H9 (cell line): ENCODE results near the gene SFRP2. TPM values are rescaled to one million over a fixed set of nuclear protein-coding genes. Genes with fewer than 3 reads are reported as not detected.

Experiments
- DNase-seq: peaks from one replicate; pipeline ENCODE4 v3.0.0-alpha.2; 2017
- H2AFZ ChIP-seq: one replicate; pipeline ENCODE4 v1.6.1; 2013; ENCODE audit warnings: mild to moderate bottlenecking, low read length, control low read depth, moderate library complexity
- H2AK5ac ChIP-seq: 2 replicates; pipeline ENCODE4 v1.6.1; 2013; ENCODE audit warnings: low read length, control low read depth, mixed read lengths; ENCODE audit not compliant: insufficient read length
- H2BK120ac ChIP-seq: one replicate; pipeline ENCODE4 v1.6.1; 2013; ENCODE audit warnings: low read depth, mild to moderate bottlenecking, low read length, control low read depth, inconsistent platforms; ENCODE audit not compliant: poor library complexity, severe bottlenecking
- H2BK12ac ChIP-seq: 2 replicates; pipeline ENCODE4 v1.6.1; 2013; ENCODE audit warnings: low read length, control low read depth, mixed read lengths, low read depth; ENCODE audit not compliant: insufficient read length
- H2BK15ac ChIP-seq: 2 replicates; pipeline ENCODE4 v1.6.1; 2013; ENCODE audit warnings: low read depth, low read length, control low read depth
- H2BK20ac ChIP-seq: one replicate; pipeline ENCODE4 v1.6.1; 2013; ENCODE audit warnings: low read depth, mild to moderate bottlenecking, low read length, control low read depth, inconsistent platforms; ENCODE audit not compliant: poor library complexity, severe bottlenecking
- H2BK5ac ChIP-seq: 2 replicates; pipeline ENCODE4 v1.6.1; 2013; ENCODE audit warnings: low read length, control low read depth, mixed read lengths; ENCODE audit not compliant: insufficient read length
- H3K14ac ChIP-seq: 2 replicates; pipeline ENCODE4 v1.6.1; 2013; ENCODE audit warnings: low read length, control low read depth; ENCODE audit not compliant: insufficient read depth
- H3K18ac ChIP-seq: 2 replicates; pipeline ENCODE4 v1.6.1; 2013; ENCODE audit warnings: low read depth, mild to moderate bottlenecking, mixed read lengths, low read length, control low read depth; ENCODE audit not compliant: insufficient read length
- H3K23ac ChIP-seq: 2 replicates; pipeline ENCODE4 v1.6.1; 2013; ENCODE audit warnings: low read length, control low read depth, mixed read lengths, low read depth; ENCODE audit not compliant: insufficient read length
- H3K23me2 ChIP-seq: 2 replicates; pipeline ENCODE4 v1.6.1; 2013; ENCODE audit warnings: low read depth, mild to moderate bottlenecking, mixed read lengths, low read length, control low read depth; ENCODE audit not compliant: insufficient read length, poor library complexity, severe bottlenecking
- H3K27ac ChIP-seq: 2 replicates; pipeline ENCODE4 v1.5.1; 2013; ENCODE audit warnings: low read length, control low read depth, mixed read lengths, low read depth; ENCODE audit not compliant: insufficient read length
- H3K27me3 ChIP-seq: 2 replicates; pipeline ENCODE4 v1.6.1; 2013; ENCODE audit warnings: low read length, control low read depth, inconsistent platforms; ENCODE audit not compliant: insufficient read depth
- H3K4ac ChIP-seq: 2 replicates; pipeline ENCODE4 v1.6.1; 2013; ENCODE audit warnings: low read depth, mild to moderate bottlenecking, control low read depth, inconsistent platforms, low read length, moderate library complexity
- H3K4me1 ChIP-seq: 2 replicates; pipeline ENCODE4 v1.6.1; 2013; ENCODE audit warnings: low read length, control low read depth, inconsistent platforms; ENCODE audit not compliant: insufficient read depth
- H3K4me2 ChIP-seq: 2 replicates; pipeline ENCODE4 v1.6.1; 2013; ENCODE audit warnings: low read length, control low read depth, mixed read lengths; ENCODE audit not compliant: insufficient read length, insufficient read depth
- H3K56ac ChIP-seq: 2 replicates; pipeline ENCODE4 v1.6.1; 2013; ENCODE audit warnings: low read depth, mild to moderate bottlenecking, mixed read lengths, low read length, control low read depth; ENCODE audit not compliant: insufficient read length
- H3K79me1 ChIP-seq: 2 replicates; pipeline ENCODE4 v1.6.1; 2013; ENCODE audit warnings: low read depth, mild to moderate bottlenecking, moderate library complexity, low read length, control low read depth, inconsistent platforms; ENCODE audit not compliant: insufficient read depth, poor library complexity, severe bottlenecking
- H3K79me2 ChIP-seq: 2 replicates; pipeline ENCODE4 v1.6.1; 2013; ENCODE audit warnings: low read length, control low read depth, inconsistent platforms; ENCODE audit not compliant: insufficient read depth
- H3K9ac ChIP-seq: 2 replicates; pipeline ENCODE4 v1.6.1; 2013; ENCODE audit warnings: low read length, control low read depth, mixed read lengths; ENCODE audit not compliant: insufficient read length; ENCODE audit errors: extremely low read depth
- H3K9me3 ChIP-seq: one replicate; pipeline ENCODE4 v1.6.1; 2013; ENCODE audit warnings: low read depth, low read length, inconsistent platforms; ENCODE audit not compliant: control insufficient read depth
- H3T11ph ChIP-seq: one replicate; pipeline ENCODE4 v1.6.1; 2013; ENCODE audit warnings: mild to moderate bottlenecking, low read length, control low read depth, inconsistent platforms
- H4K20me1 ChIP-seq: one replicate; pipeline ENCODE4 v1.6.1; 2013; ENCODE audit not compliant: control insufficient read depth, insufficient read length, insufficient read depth
- H4K5ac ChIP-seq: 2 replicates; pipeline ENCODE4 v1.6.1; 2013; ENCODE audit warnings: low read depth, mild to moderate bottlenecking, mixed read lengths, low read length, control low read depth; ENCODE audit not compliant: insufficient read length
- H4K8ac ChIP-seq: replicated peaks from 2 replicates; pipeline ENCODE4 v1.6.1; 2013; ENCODE audit warnings: low read length, control low read depth, mixed read lengths, low read depth; ENCODE audit not compliant: insufficient read length
- H4K91ac ChIP-seq: 2 replicates; pipeline ENCODE4 v1.6.1; 2013; ENCODE audit warnings: low read depth, mild to moderate bottlenecking, moderate library complexity, mixed read lengths, low read length, control low read depth; ENCODE audit not compliant: insufficient read length
- H3K27ac Mint-ChIP-seq, 3 experiments: 2 replicates in 2 of 3; 3 replicates in 1 of 3; pipeline ENCODE4 v1.8.0; 2020 to 2021; ENCODE audit warnings: mixed read lengths in 3 of 3, mild to moderate bottlenecking in 1 of 3, moderate library complexity in 1 of 3
- H3K27me3 Mint-ChIP-seq: 2 replicates; pipeline ENCODE4 v1.8.0; 2021; ENCODE audit warnings: low read depth, mild to moderate bottlenecking, moderate library complexity, mixed read lengths
- H3K36me3 Mint-ChIP-seq, 3 experiments: 2 replicates in 2 of 3; 3 replicates in 1 of 3; pipeline ENCODE4 v1.8.0; 2020 to 2021; ENCODE audit warnings: low read depth in 3 of 3, mixed read lengths in 3 of 3; ENCODE audit not compliant: insufficient read depth in 1 of 3
- H3K4me1 Mint-ChIP-seq, 2 experiments: 2 replicates each; pipeline ENCODE4 v1.8.0; 2020; ENCODE audit warnings: mixed read lengths in 2 of 2
- H3K4me3 Mint-ChIP-seq, 2 experiments: 2 replicates in 1 of 2; 3 replicates in 1 of 2; pipeline ENCODE4 v1.8.0; 2020 to 2021; ENCODE audit warnings: mild to moderate bottlenecking in 2 of 2, mixed read lengths in 2 of 2, moderate library complexity in 1 of 2
- H3K9me3 Mint-ChIP-seq, 2 experiments: 2 replicates in 1 of 2; 3 replicates in 1 of 2; pipeline ENCODE4 v1.8.0; 2020; ENCODE audit warnings: mild to moderate bottlenecking in 2 of 2, mixed read lengths in 2 of 2, moderate library complexity in 1 of 2
- WGBS: extraction: QIAGEN DNeasy Blood & Tissue Kit; methylation state at CpG from one replicate; pipeline ENCODE4 v1.1.7; 2013; ENCODE audit warnings: missing lambda C conversion rate, low lambda C conversion rate, mixed read lengths; ENCODE audit not compliant: insufficient read length; ENCODE audit errors: extremely low coverage; 5-methylcytosine and 5-hydroxymethylcytosine counted together
- total RNA-seq: library from RNA; stranded (reverse); gene quantifications from 2 replicates; pipeline ENCODE4 v1.2.1, GENCODE V29; 2021
- TF ChIP-seq, protein P1 (sequence below): fragments of 200-600 bp; sonication (generic); conservative IDR thresholded peaks from 3 replicates; pipeline ENCODE4 v1.8.0; 2021; ENCODE audit warnings: antibody characterized with exemption, mild to moderate bottlenecking

SFRP2 gene
- total RNA-seq, 1 experiment from 2014 or later: 156 TPM

GRCh38 chr4:153823483-153823882 is 34.6 kb upstream of the SFRP2 start:
- WGBS: no CpG with 5 or more reads among the region's 1 CpG
- no peaks in the 10 kb centered on the region for H3K27me3 Mint-ChIP-seq
- H3K9me3 Mint-ChIP-seq: peaks cover 9 to 24% of the 10 kb centered on the region in 2 experiments

More at GRCh38 chr4:153823483-153823882, 34.6 kb upstream of the SFRP2 start:
- Histone ChIP-seq H2AK5ac (no peak overlapping the region), H3K23ac (no peak overlapping the region), H3K27me3 (no peaks in the 10 kb centered on the region), H3K9me3 (no peaks in the 10 kb centered on the region), H3K23me2 (no peaks in the 10 kb centered on the region), H2AFZ (no peak overlapping the region), H3K4me2 (no peak overlapping the region), H3K56ac (no peak overlapping the region), H3K4me1 (no peaks in the 10 kb centered on the region; the same call in 1 of the 2 replicates), H3K79me1 (no peaks in the 10 kb centered on the region), H4K5ac (no peak overlapping the region), H3K79me2 (no peaks in the 10 kb centered on the region), H3K4ac (no peak overlapping the region), H3T11ph (no peak overlapping the region), H3K27ac (no peak overlapping the region), H2BK15ac (no peak overlapping the region), H3K9ac (no peak overlapping the region), H2BK120ac (no peak overlapping the region), H4K8ac (no peak overlapping the region), H2BK5ac (no peak overlapping the region), H4K91ac (no peak overlapping the region), H4K20me1 (no peaks in the 10 kb centered on the region), H2BK20ac (no peak overlapping the region), H3K18ac (no peak overlapping the region), H2BK12ac (no peak overlapping the region), H3K14ac (no peak overlapping the region)
- Mint-ChIP-seq H3K36me3 (peaks cover 6 to 14% (median 6%) of the 10 kb centered on the region in 3 experiments; a peak in 4 of 7 replicates), H3K4me1 (peaks cover 4% of the 10 kb centered on the region in 2 experiments), H3K4me3 (no peak overlapping the region), H3K27ac (no peak overlapping the region)
- TF ChIP-seq, protein P1, sequence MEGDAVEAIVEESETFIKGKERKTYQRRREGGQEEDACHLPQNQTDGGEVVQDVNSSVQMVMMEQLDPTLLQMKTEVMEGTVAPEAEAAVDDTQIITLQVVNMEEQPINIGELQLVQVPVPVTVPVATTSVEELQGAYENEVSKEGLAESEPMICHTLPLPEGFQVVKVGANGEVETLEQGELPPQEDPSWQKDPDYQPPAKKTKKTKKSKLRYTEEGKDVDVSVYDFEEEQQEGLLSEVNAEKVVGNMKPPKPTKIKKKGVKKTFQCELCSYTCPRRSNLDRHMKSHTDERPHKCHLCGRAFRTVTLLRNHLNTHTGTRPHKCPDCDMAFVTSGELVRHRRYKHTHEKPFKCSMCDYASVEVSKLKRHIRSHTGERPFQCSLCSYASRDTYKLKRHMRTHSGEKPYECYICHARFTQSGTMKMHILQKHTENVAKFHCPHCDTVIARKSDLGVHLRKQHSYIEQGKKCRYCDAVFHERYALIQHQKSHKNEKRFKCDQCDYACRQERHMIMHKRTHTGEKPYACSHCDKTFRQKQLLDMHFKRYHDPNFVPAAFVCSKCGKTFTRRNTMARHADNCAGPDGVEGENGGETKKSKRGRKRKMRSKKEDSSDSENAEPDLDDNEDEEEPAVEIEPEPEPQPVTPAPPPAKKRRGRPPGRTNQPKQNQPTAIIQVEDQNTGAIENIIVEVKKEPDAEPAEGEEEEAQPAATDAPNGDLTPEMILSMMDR: no peak
- DNase-seq: no peak
